Measurements from ENCODE around the gene SLC24A3. TPM values are rescaled to one million over a fixed set of nuclear protein-coding genes. Genes with fewer than 3 reads are reported as not detected.

Gene SLC24A3
- total RNA-seq, 3 donors from 2014 or later = 4.9 to 12.3 (median 5.9) TPM

DNA sequence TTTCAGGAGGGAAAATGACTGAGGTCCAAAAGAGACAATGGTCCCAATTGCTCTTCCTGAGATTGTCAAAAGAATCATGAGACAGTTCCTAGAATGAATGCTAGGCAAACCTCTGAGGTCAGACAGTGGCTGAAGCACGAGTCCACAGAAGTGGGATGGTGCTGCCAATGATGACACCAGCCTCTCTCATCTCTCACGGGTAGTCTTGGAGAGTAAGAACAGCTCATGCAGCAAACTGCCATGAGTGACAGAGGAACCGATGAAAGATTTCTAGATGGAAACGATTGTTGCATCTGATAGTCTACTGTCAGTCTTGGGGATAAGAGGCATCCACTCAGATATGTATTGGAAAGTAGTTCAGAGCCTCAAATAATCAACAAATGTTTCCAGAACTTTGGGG is 188.7 kb downstream of the SLC24A3 start:
- no peak for DNase-seq (ENCODE audit: low spot score in 2 of 2)
- Histone ChIP-seq H3K9me3 (peaks cover 0 to 4% of the 10 kb centered on the region in 2 donors), H3K36me3 (no peaks in the 10 kb centered on the region), H3K27ac (no peak overlapping the region), H3K4me3 (no peak overlapping the region), H3K4me1 (no peaks in the 10 kb centered on the region), H3K27me3 (no peaks in the 10 kb centered on the region)
- TF ChIP-seq POLR2AphosphoS5 (IDR thresholded peaks at IDR 0.05) = no peak
- intact Hi-C loops (cut with DNase I; ENCODE audit: low total_unique reads) = no loop called here

DNA sequence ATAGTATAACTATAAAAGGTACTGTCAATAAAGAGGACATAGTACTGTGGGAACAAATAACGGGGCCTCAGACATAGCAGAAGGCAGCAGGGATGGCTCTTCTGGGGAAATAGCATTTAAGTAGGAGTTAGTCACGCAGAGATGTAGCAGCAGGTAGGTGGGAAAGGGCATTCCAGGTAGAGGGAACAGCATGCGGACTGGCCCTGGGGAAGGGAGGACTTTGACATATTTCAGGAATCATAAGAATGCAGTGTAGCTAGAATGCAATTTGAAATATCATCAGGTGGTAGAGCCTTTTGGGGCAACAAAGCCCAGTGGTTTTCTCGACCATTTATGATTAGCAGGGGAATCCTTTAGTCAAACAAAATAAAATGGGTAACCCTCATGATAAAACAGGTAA is 191.1 kb downstream of the SLC24A3 start:
- Histone ChIP-seq H3K4me3 (no peak overlapping the region), H3K9me3 (no peaks in the 10 kb centered on the region), H3K4me1 (peaks cover 0 to 6% of the 10 kb centered on the region in 2 donors), H3K36me3 (no peaks in the 10 kb centered on the region), H3K27ac (no peak overlapping the region), H3K27me3 (no peaks in the 10 kb centered on the region)
- no peak for TF ChIP-seq POLR2A (IDR thresholded peaks at IDR 0.05)
- TF ChIP-seq POLR2AphosphoS5 (IDR thresholded peaks at IDR 0.05) = no peak
- TF ChIP-seq CTCF (IDR thresholded peaks at IDR 0.05) = no peak
- DNase-seq (ENCODE audit: low spot score in 2 of 2) = no peak
- intact Hi-C loops (cut with DNase I; ENCODE audit: low total_unique reads) = no loop called here

DNA sequence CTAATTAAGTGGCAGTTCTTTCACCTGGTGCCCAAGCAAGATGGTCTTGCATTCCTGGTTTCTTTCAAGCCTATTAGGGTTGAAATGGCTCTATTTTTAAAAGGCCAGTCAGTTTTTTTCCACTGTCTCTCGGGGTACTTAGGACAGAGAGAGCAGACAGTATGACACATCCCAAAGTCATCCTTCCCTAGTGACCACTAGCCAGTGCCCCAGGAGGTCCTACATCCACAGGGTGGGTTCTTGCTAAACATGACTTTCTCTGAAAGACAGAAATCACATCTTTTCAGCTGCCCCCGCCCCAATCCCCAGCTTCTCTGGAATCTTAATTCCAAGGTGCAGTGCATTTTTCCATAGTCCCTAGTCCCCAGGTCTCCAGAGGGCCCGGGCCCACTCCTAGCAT is 192.4 kb downstream of the SLC24A3 start:
- no peak overlapping the region for H3K4me3 ChIP-seq
- no peaks in the 10 kb centered on the region for H3K36me3 ChIP-seq
- no peaks in the 10 kb centered on the region for H3K27me3 ChIP-seq
- no peaks in the 10 kb centered on the region for H3K9me3 ChIP-seq
- TF ChIP-seq CTCF (IDR thresholded peaks at IDR 0.05) (no peak), POLR2A (IDR thresholded peaks at IDR 0.05) (no peak)
- H3K4me1 ChIP-seq = peaks cover 0 to 6% of the 10 kb centered on the region in 2 donors
- intact Hi-C loops (cut with DNase I; ENCODE audit: low total_unique reads) = no loop called here
- no peak for DNase-seq (ENCODE audit: low spot score in 2 of 2)
- no peak overlapping the region for H3K27ac ChIP-seq

DNA sequence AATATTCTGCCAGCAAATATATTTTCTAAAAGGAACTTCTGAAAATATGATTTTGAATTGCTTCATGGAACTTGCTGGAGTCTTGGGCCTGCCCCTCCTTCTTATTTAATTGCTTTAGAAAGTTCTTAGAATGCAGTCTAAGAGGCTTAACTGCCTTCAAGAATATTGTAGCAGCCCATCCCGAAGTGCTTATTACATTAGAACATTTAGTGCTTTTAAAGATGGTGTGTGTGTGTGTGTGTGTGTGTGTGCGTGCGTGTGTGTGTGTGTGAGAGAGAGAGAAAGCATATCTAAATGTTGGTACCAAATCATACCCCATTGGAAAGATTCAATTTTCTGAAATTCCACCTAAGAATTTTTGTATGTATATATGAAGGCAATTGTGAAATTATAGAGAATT is 193.5 kb downstream of the SLC24A3 start:
- intact Hi-C loops (cut with DNase I; ENCODE audit: low total_unique reads) = no loop called here
- peak overlapping the region in 1 of 2 donors; percentile 54 for H3K27ac ChIP-seq
- H3K4me1 ChIP-seq = peaks cover 0 to 6% of the 10 kb centered on the region in 2 donors
- H3K4me3 ChIP-seq = no peak overlapping the region
- no peaks in the 10 kb centered on the region for H3K27me3 ChIP-seq
- no peak for DNase-seq (ENCODE audit: low spot score in 2 of 2)
- no peaks in the 10 kb centered on the region for H3K36me3 ChIP-seq
- TF ChIP-seq POLR2A (IDR thresholded peaks at IDR 0.05) (no peak), CTCF (IDR thresholded peaks at IDR 0.05) (no peak), POLR2AphosphoS5 (IDR thresholded peaks at IDR 0.05) (no peak)
- H3K9me3 ChIP-seq = no peaks in the 10 kb centered on the region

GRCh38 chr20:19406381-19406780 is 193.9 kb downstream of the SLC24A3 start:
- H3K4me1 ChIP-seq = peaks cover 0 to 6% of the 10 kb centered on the region in 2 donors
- no peak overlapping the region for H3K4me3 ChIP-seq
- DNase-seq (ENCODE audit: low spot score in 2 of 2) = no peak
- H3K36me3 ChIP-seq = no peaks in the 10 kb centered on the region
- intact Hi-C loops (cut with DNase I; ENCODE audit: low total_unique reads) = no loop called here
- TF ChIP-seq POLR2A (IDR thresholded peaks at IDR 0.05) (no peak), CTCF (IDR thresholded peaks at IDR 0.05) (no peak), POLR2AphosphoS5 (IDR thresholded peaks at IDR 0.05) (no peak)
- peak overlapping the region; percentile 54 to 77 for H3K27ac ChIP-seq
- H3K9me3 ChIP-seq = no peaks in the 10 kb centered on the region
- no peaks in the 10 kb centered on the region for H3K27me3 ChIP-seq

DNA sequence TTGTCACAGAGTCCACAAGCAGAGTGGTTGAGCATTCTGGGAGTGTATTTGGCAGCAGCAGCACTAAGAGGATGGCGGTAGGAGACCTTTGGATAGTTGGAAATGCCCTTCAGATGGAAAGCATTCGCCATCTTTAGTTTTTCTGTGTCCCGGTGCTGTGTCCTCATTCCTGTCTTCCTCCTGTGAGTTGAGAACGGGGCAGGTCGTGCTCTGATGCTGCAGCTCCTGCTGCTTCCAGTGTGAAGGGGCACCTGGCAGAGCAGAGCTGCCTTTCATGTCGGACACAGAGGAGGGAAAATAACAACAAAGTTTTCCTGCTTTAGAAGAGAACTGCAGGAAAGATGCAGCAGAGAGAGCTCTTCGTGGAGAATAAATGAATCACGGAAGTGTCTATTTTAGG is 194.8 kb downstream of the SLC24A3 start:
- TF ChIP-seq CTCF (IDR thresholded peaks at IDR 0.05) (no peak), POLR2A (IDR thresholded peaks at IDR 0.05) (no peak), POLR2AphosphoS5 (IDR thresholded peaks at IDR 0.05) (no peak)
- Histone ChIP-seq H3K36me3 (no peaks in the 10 kb centered on the region), H3K4me1 (peaks cover 0 to 6% of the 10 kb centered on the region in 2 donors), H3K4me3 (no peak overlapping the region), H3K27ac (peak overlapping the region; percentile 54 to 77), H3K27me3 (no peaks in the 10 kb centered on the region), H3K9me3 (no peaks in the 10 kb centered on the region)
- no peak for DNase-seq (ENCODE audit: low spot score in 2 of 2)
- intact Hi-C loops (cut with DNase I; ENCODE audit: low total_unique reads) = no loop called here

Measured in breast epithelium (tissue), 4 donors.